Stomach (tissue), 9 donors: Measurements from ENCODE around the gene IFT74. TPM values are rescaled to one million over a fixed set of nuclear protein-coding genes. Genes with fewer than 3 reads are reported as not detected.
"Not testable (repeated sequence)": the region's sequence is repeated elsewhere in the genome, so short reads cannot be mapped to it uniquely, and the experiment has no call there.

Experiments
- DNase-seq, 2 donors: peaks; one replicate each; pipeline versions ENCODE4 v3.0.0 to v3.0.0-alpha.2; 2013 to 2019
- H3K27ac ChIP-seq, 5 donors: fragments of 200-600 bp in 4 of 5; sonication (generic) in 4 of 5; one replicate each; pipeline ENCODE4 v1.5.1; 2013 to 2019; ENCODE audit warnings: mild to moderate bottlenecking in 1 of 5, moderate library complexity in 1 of 5
- H3K27me3 ChIP-seq, 3 donors: fragments of 200-600 bp; sonication (generic); one replicate each; pipeline ENCODE4 v1.5.1; 2017 to 2019; ENCODE audit warnings: mixed run types in 1 of 3
- H3K36me3 ChIP-seq, 4 donors: fragments of 200-600 bp; sonication (generic); 1 replicate in 3 of 4; 2 replicates in 1 of 4; pipeline ENCODE4 v1.5.1; 2016 to 2019
- H3K4me1 ChIP-seq, 4 donors: fragments of 200-600 bp; sonication (generic); one replicate each; pipeline ENCODE4 v1.5.1; 2016 to 2019
- H3K4me3 ChIP-seq, 4 donors: fragments of 200-600 bp; sonication (generic) in 3 of 4; one replicate each; pipeline ENCODE4 v1.5.1; 2016 to 2019; ENCODE audit warnings: mild to moderate bottlenecking in 1 of 4
- H3K9me3 ChIP-seq, 4 donors: fragments of 200-600 bp; sonication (generic); one replicate each; pipeline ENCODE4 v1.5.1; 2016 to 2019
- EP300 ChIP-seq: sonication (generic); formaldehyde crosslinking; IDR thresholded peaks from one replicate; pipeline ENCODE4 v1.6.1; 2017; ENCODE audit warnings: antibody characterized with exemption
- POLR2A ChIP-seq, 4 donors: fragments of 450-650 bp; IDR thresholded peaks; one replicate each; pipeline ENCODE4 v1.6.1; 2016; ENCODE audit warnings: antibody characterized with exemption in 4 of 4, control low read depth in 2 of 4, mild to moderate bottlenecking in 1 of 4, moderate library complexity in 1 of 4
- POLR2AphosphoS5 ChIP-seq, 3 donors: sonication (generic); formaldehyde crosslinking; IDR thresholded peaks; one replicate each; pipeline ENCODE4 v1.6.1; 2016; ENCODE audit warnings: antibody characterized with exemption in 3 of 3
- WGBS, 5 donors: extraction: QIAGEN DNeasy Blood & Tissue Kit in 3 of 5; methylation state at CpG; one replicate each; pipeline versions ENCODE4 v1.1.5 to v1.1.7; 2013 to 2018; 5-methylcytosine and 5-hydroxymethylcytosine counted together
- intact Hi-C: fragments of 100-400 bp; cut with DNase I; formaldehyde crosslinking; loops from one replicate; pipeline ENCODE4 v1.15.1; 2023; ENCODE audit warnings: low total_unique reads
- polyA plus RNA-seq, 3 donors: library from polyadenylated mRNA; stranded (reverse); fragments of 200-250 nt; gene quantifications; one replicate each; pipeline ENCODE4 v1.2.3, GENCODE V29; 2013
- total RNA-seq, 5 donors: library from RNA; depleted of rRNA; stranded (reverse); fragments of >200 nt; gene quantifications; one replicate each; pipeline versions ENCODE4 v1.1.0 to v1.2.3, GENCODE V29; 2014 to 2016
- TF ChIP-seq, protein P1 (sequence below), 7 experiments: fragments of 450-650 bp in 4 of 7; fragments of 200-600 bp in 3 of 7; sonication (generic) in 3 of 7; IDR thresholded peaks; one replicate each; pipeline ENCODE4 v1.5.1; 2016 to 2019; ENCODE audit warnings: antibody characterized with exemption in 7 of 7, control low read depth in 2 of 7, mild to moderate bottlenecking in 1 of 7
- donor health status: healthy with polysubstance abuse.
- donor health status: Bipolar disorder and iron deficiency.
- donor health status: healthy.

The IFT74 gene
- total and polyA plus RNA-seq, 8 donors, result 2.0 to 68.3 (median 8.9) TPM

DNA sequence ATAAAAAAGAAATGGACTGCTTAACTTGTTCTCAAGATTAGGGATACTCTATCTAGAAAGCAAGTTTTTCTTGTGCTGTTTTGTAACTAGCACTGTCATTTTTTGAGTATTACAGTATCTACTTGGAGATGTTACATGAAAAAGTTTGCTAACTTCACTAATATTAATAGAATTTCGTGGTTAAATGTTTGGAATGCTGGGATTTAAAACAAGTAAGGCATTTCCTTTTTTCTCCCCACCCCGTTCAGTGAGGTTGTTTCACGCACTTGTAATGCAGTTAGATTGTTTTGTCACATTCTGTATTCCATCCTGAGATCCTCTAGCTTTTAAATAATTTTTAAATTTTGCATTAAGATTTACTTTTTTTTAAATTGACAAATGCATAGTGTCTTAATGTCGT lies 132.8 kb downstream of the IFT74 start:
- TF ChIP-seq EP300, result no peak
- TF ChIP-seq POLR2AphosphoS5 (IDR thresholded peaks at IDR 0.05), result no peak
- TF ChIP-seq, protein P1, sequence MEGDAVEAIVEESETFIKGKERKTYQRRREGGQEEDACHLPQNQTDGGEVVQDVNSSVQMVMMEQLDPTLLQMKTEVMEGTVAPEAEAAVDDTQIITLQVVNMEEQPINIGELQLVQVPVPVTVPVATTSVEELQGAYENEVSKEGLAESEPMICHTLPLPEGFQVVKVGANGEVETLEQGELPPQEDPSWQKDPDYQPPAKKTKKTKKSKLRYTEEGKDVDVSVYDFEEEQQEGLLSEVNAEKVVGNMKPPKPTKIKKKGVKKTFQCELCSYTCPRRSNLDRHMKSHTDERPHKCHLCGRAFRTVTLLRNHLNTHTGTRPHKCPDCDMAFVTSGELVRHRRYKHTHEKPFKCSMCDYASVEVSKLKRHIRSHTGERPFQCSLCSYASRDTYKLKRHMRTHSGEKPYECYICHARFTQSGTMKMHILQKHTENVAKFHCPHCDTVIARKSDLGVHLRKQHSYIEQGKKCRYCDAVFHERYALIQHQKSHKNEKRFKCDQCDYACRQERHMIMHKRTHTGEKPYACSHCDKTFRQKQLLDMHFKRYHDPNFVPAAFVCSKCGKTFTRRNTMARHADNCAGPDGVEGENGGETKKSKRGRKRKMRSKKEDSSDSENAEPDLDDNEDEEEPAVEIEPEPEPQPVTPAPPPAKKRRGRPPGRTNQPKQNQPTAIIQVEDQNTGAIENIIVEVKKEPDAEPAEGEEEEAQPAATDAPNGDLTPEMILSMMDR (IDR thresholded peaks at IDR 0.05), result no peak
- TF ChIP-seq POLR2A (IDR thresholded peaks at IDR 0.05), result no peak
- Histone ChIP-seq H3K27ac (no peak overlapping the region), H3K4me3 (no peak overlapping the region), H3K9me3 (no peaks in the 10 kb centered on the region), H3K36me3 (no peaks in the 10 kb centered on the region), H3K4me1 (peaks cover 0 to 16% (median 0%) of the 10 kb centered on the region in 4 donors), H3K27me3 (peaks cover 0 to 6% (median 0%) of the 10 kb centered on the region in 3 donors)
- 50 to 70% (median 62%) methylated on average over 4 of the region's 4 CpGs for WGBS, 5 donors
- intact Hi-C loops, result no loop called here
- DNase-seq, result no peak

DNA sequence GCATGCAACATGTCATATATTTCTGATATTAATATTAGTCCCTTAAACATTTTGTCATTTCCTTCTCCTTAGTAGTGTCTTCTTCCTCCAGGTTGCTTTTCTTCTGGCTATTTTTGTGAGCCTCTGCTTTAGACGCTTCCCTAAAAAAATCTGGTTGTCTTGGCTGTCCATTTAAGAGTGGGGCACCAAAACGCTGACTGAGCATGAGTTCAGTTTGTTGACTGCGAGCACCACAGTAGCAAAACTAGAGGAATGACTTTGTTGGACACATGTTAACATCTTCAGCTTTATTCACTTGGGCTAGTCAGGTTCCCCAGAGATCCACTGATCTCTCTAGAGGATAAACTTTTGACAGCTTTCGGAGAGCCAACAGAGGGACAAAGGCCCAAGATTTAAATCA lies 133.5 kb downstream of the IFT74 start:
- TF ChIP-seq POLR2AphosphoS5 (IDR thresholded peaks at IDR 0.05) (no peak), EP300 (no peak), POLR2A (IDR thresholded peaks at IDR 0.05) (no peak)
- TF ChIP-seq, protein P1 (IDR thresholded peaks at IDR 0.05), result no peak
- Histone ChIP-seq H3K27me3 (peaks cover 0 to 6% (median 0%) of the 10 kb centered on the region in 3 donors), H3K4me1 (peaks cover 0 to 16% (median 0%) of the 10 kb centered on the region in 4 donors), H3K27ac (no peak overlapping the region), H3K36me3 (no peaks in the 10 kb centered on the region), H3K4me3 (no peak overlapping the region), H3K9me3 (no peaks in the 10 kb centered on the region)
- WGBS, 5 donors, result 82 to 94% (median 89%) methylated on average over 4 of the region's 4 CpGs
- DNase-seq, result no peak
- intact Hi-C loops, result no loop called here

DNA sequence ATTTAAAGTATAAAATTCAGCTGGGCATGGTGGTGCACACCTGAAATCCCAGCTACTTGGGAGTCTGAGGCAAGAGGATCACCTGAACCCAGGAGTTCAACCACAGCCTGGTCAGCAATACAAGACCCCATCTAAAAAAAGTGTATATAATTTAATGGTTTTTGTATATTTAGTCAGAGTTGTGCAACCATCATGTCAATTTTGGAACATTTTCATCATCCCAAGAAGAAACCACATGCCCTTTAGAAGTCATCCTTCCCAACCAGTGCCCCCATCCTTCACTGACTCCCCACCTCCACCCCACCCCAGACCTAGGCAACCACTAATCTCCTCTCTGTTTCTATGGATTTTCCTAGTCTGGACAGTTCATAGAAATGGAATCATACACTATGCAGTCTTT lies 134.0 kb downstream of the IFT74 start:
- no peak for TF ChIP-seq POLR2A (IDR thresholded peaks at IDR 0.05)
- TF ChIP-seq, protein P1 (IDR thresholded peaks at IDR 0.05), result no peak
- TF ChIP-seq EP300, result no peak
- no peak for TF ChIP-seq POLR2AphosphoS5 (IDR thresholded peaks at IDR 0.05)
- intact Hi-C loops, result no loop called here
- H3K27ac ChIP-seq, result no peak overlapping the region

DNA sequence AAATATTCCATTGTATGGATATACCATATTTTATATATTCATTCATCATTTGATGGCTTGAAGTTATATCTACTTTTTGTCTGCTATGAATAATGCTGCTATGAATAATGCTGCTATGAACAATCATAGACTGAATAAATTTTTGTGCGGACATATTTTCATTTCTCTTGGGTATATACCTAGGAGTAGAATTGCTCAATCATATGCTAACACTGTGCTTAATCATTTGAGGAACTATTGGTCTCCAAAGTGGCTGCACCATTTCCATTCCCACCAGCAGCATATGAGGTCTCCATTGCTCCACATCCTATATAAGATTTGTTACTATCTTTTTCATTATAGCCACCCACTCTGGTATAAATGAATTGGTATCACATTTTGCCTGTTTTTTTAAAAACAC lies 134.5 kb downstream of the IFT74 start:
- 92 to 100% (median 96%) methylated on average over 1 of the region's 1 CpG for WGBS, 5 donors
- peaks cover 0 to 16% (median 0%) of the 10 kb centered on the region in 4 donors for H3K4me1 ChIP-seq
- no peak for DNase-seq
- intact Hi-C loops, result no loop called here
- TF ChIP-seq EP300 (no peak), POLR2AphosphoS5 (IDR thresholded peaks at IDR 0.05) (no peak), POLR2A (IDR thresholded peaks at IDR 0.05) (no peak)
- TF ChIP-seq, protein P1 (IDR thresholded peaks at IDR 0.05), result no peak
- peaks cover 0 to 6% (median 0%) of the 10 kb centered on the region in 3 donors for H3K27me3 ChIP-seq
- H3K27ac ChIP-seq, result no peak overlapping the region
- no peaks in the 10 kb centered on the region for H3K9me3 ChIP-seq
- H3K4me3 ChIP-seq, result no peak overlapping the region
- no peaks in the 10 kb centered on the region for H3K36me3 ChIP-seq

More for the DNA sequence above, 134.0 kb downstream of the IFT74 start:
- Histone ChIP-seq H3K9me3 (no peaks in the 10 kb centered on the region), H3K4me3 (no peak overlapping the region), H3K4me1 (peaks cover 0 to 16% (median 0%) of the 10 kb centered on the region in 4 donors), H3K36me3 (no peaks in the 10 kb centered on the region), H3K27me3 (peaks cover 0 to 6% (median 0%) of the 10 kb centered on the region in 3 donors)
- DNase-seq, result no peak

DNA sequence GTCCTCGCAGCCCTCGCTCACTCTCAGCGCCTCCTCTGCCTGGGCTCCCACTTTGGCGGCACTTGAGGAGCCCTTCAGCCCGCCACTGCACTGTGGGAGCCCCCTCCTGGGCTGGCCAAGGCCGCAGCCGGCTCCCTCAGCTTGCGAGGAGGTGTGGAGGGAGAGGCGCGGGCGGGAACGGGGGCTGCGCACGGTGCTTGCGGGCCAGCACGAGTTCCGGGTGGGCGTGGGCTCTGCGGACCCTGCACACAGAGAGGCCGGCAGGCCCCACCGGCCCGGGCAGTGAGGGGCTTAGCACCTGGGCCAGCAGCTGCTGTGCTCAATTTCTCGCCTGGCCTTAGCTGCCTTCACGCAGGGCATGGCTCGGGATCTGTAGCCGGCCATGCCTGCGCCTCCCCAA lies 136.3 kb downstream of the IFT74 start:
- H3K4me1 ChIP-seq, H3K36me3 ChIP-seq, intact Hi-C loops, H3K4me3 ChIP-seq, H3K27ac ChIP-seq, H3K9me3 ChIP-seq, DNase-seq, H3K27me3 ChIP-seq: not testable (repeated sequence)
- 91 to 98% (median 97%) methylated on average over 14 to 27 of the region's 27 CpGs for WGBS, 5 donors

DNA sequence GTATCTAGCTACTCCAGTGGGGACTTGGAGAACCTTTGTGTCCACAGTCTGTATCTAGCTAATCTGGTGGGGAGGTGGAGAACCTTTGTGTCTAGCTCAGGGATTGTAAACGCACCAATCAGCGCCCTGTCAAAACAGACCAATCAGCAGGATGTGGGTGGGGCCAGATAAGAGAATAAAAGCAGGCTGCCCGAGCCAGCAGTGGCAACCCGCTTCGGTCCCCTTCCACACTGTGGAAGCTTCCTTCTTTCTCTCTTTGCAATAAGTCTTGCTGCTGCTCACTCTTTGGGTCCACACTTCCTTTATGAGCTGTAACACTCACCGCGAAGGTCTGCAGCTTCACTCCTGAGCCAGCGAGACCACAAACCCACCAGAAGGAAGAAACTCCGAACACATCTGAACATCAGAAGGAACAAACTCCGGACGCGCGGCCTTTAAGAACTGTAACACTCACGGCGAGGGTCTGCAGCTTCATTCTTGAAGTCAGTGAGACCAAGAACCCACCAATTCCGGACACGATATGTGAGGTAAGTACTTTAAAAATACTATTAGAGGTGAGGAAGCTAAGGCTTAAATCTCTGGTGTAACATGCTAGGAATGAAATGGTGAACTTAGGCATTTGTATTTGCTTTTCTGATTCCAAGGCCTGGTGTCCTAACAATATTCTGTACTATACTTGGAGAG lies 137.3 kb downstream of the IFT74 start:
- H3K9me3 ChIP-seq, H3K4me1 ChIP-seq, H3K36me3 ChIP-seq, DNase-seq, H3K27ac ChIP-seq, intact Hi-C loops, H3K27me3 ChIP-seq, H3K4me3 ChIP-seq: not testable (repeated sequence)
- WGBS, 5 donors, result 73 to 86% (median 77%) methylated on average over 17 of the region's 17 CpGs
